Islet precursor cell (in vitro differentiated cells): Measurements from ENCODE around the gene PRKAG1.

Experiments used
- DNase-seq: peaks from one replicate; pipeline ENCODE4 v3.0.0-alpha.2; 2018

The PRKAG1 gene

GRCh38 chr12:49000346-49000745, 18.2 kb downstream of the PRKAG1 start:
- no peak for DNase-seq

GRCh38 chr12:48999371-49000131, 19.0 kb downstream of the PRKAG1 start, which contains the start of gene DDN:
Gene DDN (minus strand): TSS chr12:48999375. CDS start chr12:48999287, 88 bp downstream.
- DNase-seq, result peak; percentile 85

GRCh38 chr12:48998497-48999353, 19.9 kb downstream of the PRKAG1 start:
- DNase-seq, result peak; percentile 80

- DNase-seq, result peak; percentile 81
Measured at GRCh38 chr12:48997719-48998496, 20.7 kb downstream of the PRKAG1 start.

GRCh38 chr12:48996794-48997718, 21.5 kb downstream of the PRKAG1 start:
- DNase-seq, result peak; percentile 96

- peak; percentile 98 for DNase-seq
Measured at GRCh38 chr12:48995086-48995879, 23.3 kb downstream of the PRKAG1 start.

- no peak for DNase-seq
Measured at GRCh38 chr12:48994224-48995085, 24.1 kb downstream of the PRKAG1 start.

GRCh38 chr12:48993787-48994186, 24.8 kb downstream of the PRKAG1 start:
- no peak for DNase-seq

GRCh38 chr12:48991247-48992050, 27.1 kb downstream of the PRKAG1 start:
- DNase-seq, result no peak

- no peak for DNase-seq
Measured at GRCh38 chr12:48990552-48990951, 28.0 kb downstream of the PRKAG1 start.

GRCh38 chr12:48988030-48988649, 30.4 kb downstream of the PRKAG1 start:
- peak; percentile 94 for DNase-seq

GRCh38 chr12:48986720-48987291, 31.8 kb downstream of the PRKAG1 start:
- DNase-seq, result peak; percentile 78

GRCh38 chr12:48985901-48986300, 32.7 kb downstream of the PRKAG1 start:
- DNase-seq, result no peak

- DNase-seq, result peak; percentile 80
Measured at GRCh38 chr12:48985475-48985897, 33.1 kb downstream of the PRKAG1 start.

GRCh38 chr12:48982397-48983080, 36.0 kb downstream of the PRKAG1 start:
- no peak for DNase-seq

GRCh38 chr12:48981757-48982157, 36.8 kb downstream of the PRKAG1 start:
- DNase-seq, result no peak

GRCh38 chr12:48980953-48981756, 37.4 kb downstream of the PRKAG1 start:
- peak; percentile 82 for DNase-seq
